HG03066 (cell line): ENCODE results near the gene NRIP3.

Source experiments
- ATAC-seq: cut with Tn5 transposase; IDR thresholded peaks from one replicate; pipeline ENCODE4 v1.9.1; 2021; ENCODE audit warnings: low read depth; ENCODE audit not compliant: unreplicated experiment

The NRIP3 gene

DNA sequence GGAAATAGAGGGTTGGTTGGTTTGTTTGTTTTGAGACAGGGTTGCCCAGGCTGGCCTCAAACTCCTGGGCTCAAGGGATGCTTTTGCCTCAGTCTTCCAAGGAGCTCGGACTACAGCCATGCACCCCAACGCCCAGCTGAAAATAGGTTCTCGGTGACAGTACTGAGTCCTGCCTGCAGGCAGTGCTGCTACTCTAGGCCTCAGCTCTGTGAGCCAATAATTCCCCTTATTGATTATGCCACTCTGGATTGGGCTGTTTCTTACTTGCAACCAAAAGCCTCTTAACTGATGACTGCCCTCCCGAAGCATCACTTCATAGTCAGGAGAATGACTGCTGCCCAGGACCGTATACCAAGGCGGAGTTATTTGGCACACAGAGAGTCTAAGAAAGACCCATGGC lies 69.9 kb downstream of the NRIP3 start:
- no peak for ATAC-seq

DNA sequence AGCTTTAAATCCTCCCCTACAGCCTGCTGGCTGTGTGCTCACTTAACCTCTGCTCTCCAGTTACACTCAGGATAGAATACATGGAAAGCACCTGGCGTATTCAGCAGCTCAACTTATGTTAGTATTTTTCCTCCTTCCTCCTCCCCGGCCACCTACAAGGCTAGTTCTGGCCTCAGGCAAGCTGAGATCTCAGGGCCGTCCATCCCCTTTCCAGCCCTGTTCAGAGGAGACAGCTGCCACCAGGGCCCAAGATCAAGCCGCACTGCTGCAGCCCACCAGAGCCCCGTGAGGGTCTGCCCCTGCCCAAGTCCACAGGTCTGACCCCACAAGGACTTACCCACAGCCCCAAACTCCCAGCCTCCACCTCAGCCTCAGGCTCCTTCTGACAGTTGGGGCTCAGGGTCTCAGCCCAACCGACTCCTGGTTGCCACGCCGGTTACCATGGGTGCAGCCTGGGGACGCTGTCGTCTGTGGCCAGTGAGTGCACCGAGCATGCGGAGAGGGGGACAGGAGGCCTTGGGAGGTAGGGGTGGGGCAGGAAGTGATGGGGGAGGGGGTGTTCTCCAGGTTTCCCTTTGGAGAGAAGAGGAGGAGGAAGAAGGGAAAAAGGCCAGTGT lies 71.1 kb downstream of the NRIP3 start, which contains the start of gene C11orf16:
Gene C11orf16 (minus strand): TSS at position 384 of the 617 bp plus-strand sequence. CDS start 639 bp downstream, outside the sequence.
- no peak for ATAC-seq
